ENCODE measurements around the gene TBRG4.

The TBRG4 gene

GRCh38 chr7:45140827-45141226 lies 29.3 kb upstream of the TBRG4 start:
- no peak for DNase-seq

- no peak for DNase-seq
Measured at GRCh38 chr7:45138433-45139267, 27.2 kb upstream of the TBRG4 start.

- peak; percentile 74 to 76 for DNase-seq
Measured at GRCh38 chr7:45136106-45137060, 24.9 kb upstream of the TBRG4 start.

- DNase-seq, result no peak
Measured at GRCh38 chr7:45133877-45134276, 22.4 kb upstream of the TBRG4 start.

- no peak for DNase-seq
Measured at GRCh38 chr7:45133352-45133751, 21.9 kb upstream of the TBRG4 start.

- no peak for DNase-seq
Measured at GRCh38 chr7:45132708-45133320, 21.3 kb upstream of the TBRG4 start.

- no peak for DNase-seq
Measured at GRCh38 chr7:45131891-45132290, 20.4 kb upstream of the TBRG4 start.

GRCh38 chr7:45130910-45131309 lies 19.4 kb upstream of the TBRG4 start:
- DNase-seq, result no peak

- no peak for DNase-seq
Measured at GRCh38 chr7:45129906-45130305, 18.4 kb upstream of the TBRG4 start.

- no peak for DNase-seq
Measured at GRCh38 chr7:45129181-45129800, 17.8 kb upstream of the TBRG4 start.

GRCh38 chr7:45126920-45127319 lies 15.4 kb upstream of the TBRG4 start:
- DNase-seq, result no peak

- DNase-seq, result no peak
Measured at GRCh38 chr7:45126201-45126600, 14.7 kb upstream of the TBRG4 start.

- no peak for DNase-seq
Measured at GRCh38 chr7:45125193-45125904, 13.9 kb upstream of the TBRG4 start.

GRCh38 chr7:45123913-45124710 lies 12.6 kb upstream of the TBRG4 start:
- DNase-seq, result no peak

GRCh38 chr7:45122975-45123860 lies 11.7 kb upstream of the TBRG4 start:
- DNase-seq, result no peak

- DNase-seq, result no peak
Measured at GRCh38 chr7:45119550-45119949, 8.1 kb upstream of the TBRG4 start.

GRCh38 chr7:45118889-45119331 lies 7.4 kb upstream of the TBRG4 start:
- DNase-seq, result no peak

- DNase-seq, result no peak
Measured at GRCh38 chr7:45118292-45118691, 6.8 kb upstream of the TBRG4 start.

- DNase-seq, result no peak
Measured at GRCh38 chr7:45117582-45117981, 6.1 kb upstream of the TBRG4 start.

GRCh38 chr7:45116048-45116447 lies 4.6 kb upstream of the TBRG4 start:
- DNase-seq, result no peak

Data from activated T-cell treated with anti-CD3 and anti-CD28 coated beads, Interleukin-2, amount 50 U/mL, for 48 hours (primary cell).